Activated CD4-positive, alpha-beta T cell treated with anti-CD3 and anti-CD28 coated beads, Interleukin-2, Interleukin-6, amounts not matched to agents 100 ng/mL and 50 ng/mL, durations not matched to agents 16 hours and 8 hours (primary cell): ENCODE results near the gene LPCAT3.
"Not testable (repeated sequence)": the region's sequence is repeated elsewhere in the genome, so short reads cannot be mapped to it uniquely, and the experiment has no call there.

Experiments used
- DNase-seq: peaks from one replicate; pipeline ENCODE4 v3.0.0-alpha.2; 2020

The LPCAT3 gene

DNA sequence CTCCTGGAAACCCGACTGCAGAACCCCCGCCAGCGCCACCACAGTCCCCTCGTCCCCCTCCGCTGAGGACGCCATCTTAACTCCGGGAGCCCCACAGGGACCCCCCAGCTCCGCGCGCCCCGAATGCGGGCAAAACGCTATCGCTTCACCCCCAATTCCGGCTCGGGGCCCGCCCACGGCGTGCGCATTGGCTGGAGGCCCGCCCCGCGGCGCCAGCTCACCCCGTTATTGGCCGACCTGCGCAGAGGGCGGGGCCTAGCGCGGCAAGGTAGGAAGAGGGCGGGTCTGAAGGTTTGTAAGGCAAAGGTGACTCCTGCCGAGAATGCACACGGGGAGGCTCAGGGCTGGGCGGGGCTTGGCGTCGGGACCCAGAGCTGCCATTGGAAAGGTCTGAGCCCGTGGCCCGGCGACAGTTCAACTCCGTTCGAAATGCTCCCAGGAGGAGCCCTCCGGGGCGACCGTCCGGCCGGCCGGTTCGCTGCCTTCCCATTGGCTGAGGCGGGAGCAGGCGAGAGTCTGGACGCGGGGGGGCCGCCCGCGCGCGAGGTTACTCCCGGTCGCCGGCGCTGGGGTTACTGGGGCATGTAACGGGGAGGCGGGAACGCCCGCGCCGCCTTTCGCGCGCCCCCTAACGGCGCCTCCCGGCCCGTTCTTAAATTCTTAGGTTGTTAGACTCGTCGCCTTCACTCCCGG is at the start of gene LPCAT3:
TSS of gene LPCAT3 (minus strand) at position 127 of the 693 bp plus-strand sequence. CDS start at position 75, 52 bp downstream.
- DNase-seq = peak; percentile 97

GRCh38 chr12:7067096-7067495 is 48.8 kb upstream of the LPCAT3 start:
- no peak for DNase-seq

GRCh38 chr12:7066596-7066995 is 48.3 kb upstream of the LPCAT3 start:
- no peak for DNase-seq

- no peak for DNase-seq
Measured at GRCh38 chr12:7065073-7065623, 46.9 kb upstream of the LPCAT3 start.

DNA sequence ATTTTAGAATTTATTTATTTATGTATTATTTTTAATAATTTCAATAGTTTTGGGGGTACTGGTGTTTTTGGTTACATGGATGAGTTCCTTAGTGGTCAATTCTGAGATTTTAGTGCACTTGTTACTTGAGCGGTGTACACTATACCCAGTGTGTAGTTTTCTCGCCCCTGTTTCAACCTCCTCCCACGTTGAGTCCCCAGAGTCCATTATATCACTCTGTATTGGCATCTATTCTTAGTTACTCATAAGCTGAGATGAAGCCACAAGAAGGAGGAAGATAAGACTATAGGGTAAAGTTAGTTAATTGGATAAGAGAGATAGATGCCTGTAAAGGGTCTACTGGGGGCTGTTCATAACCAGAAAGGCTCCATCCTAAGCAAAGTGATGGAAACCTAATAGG is 46.2 kb upstream of the LPCAT3 start:
- no peak for DNase-seq

GRCh38 chr12:7061596-7061995 is 43.3 kb upstream of the LPCAT3 start:
- no peak for DNase-seq

- DNase-seq = no peak
Measured at GRCh38 chr12:7061138-7061537, 42.9 kb upstream of the LPCAT3 start.

DNA sequence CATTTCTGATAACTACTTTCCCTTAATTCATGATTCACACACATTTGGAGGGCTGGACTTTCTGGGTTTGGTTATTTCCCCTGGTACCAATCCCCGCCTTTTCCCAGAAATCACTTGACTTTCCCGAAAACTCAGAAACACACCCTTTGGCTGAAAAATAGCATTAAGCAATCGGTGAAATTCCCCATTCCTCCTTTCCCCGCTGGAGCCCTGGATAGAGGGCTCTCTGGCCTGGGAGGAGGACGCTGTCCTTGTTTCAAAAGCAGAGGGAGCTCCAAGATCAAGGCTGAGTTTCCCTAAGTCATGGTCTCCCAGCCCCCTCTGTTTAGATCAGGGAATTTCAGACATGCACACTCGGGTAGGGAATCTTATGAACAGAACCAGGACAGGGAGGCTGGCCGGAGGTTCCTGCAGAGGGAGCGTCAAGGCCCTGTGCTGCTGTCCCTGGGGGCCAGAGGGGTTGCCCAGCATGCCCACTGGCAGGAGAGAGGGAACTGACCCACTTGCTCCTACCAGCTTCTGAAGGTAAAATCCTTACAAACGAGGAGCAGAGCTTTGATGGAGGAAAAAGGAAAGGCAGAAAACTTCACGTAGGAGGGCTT is 42.2 kb upstream of the LPCAT3 start, which contains the start of gene C1S:
TSS of gene C1S (plus strand) at position 366 of the 602 bp plus-strand sequence. CDS start 1,195 bp downstream, outside the sequence.
- no peak for DNase-seq

GRCh38 chr12:7059780-7060179 is 41.5 kb upstream of the LPCAT3 start:
- no peak for DNase-seq

GRCh38 chr12:7058850-7059395 is 40.6 kb upstream of the LPCAT3 start:
- no peak for DNase-seq

DNA sequence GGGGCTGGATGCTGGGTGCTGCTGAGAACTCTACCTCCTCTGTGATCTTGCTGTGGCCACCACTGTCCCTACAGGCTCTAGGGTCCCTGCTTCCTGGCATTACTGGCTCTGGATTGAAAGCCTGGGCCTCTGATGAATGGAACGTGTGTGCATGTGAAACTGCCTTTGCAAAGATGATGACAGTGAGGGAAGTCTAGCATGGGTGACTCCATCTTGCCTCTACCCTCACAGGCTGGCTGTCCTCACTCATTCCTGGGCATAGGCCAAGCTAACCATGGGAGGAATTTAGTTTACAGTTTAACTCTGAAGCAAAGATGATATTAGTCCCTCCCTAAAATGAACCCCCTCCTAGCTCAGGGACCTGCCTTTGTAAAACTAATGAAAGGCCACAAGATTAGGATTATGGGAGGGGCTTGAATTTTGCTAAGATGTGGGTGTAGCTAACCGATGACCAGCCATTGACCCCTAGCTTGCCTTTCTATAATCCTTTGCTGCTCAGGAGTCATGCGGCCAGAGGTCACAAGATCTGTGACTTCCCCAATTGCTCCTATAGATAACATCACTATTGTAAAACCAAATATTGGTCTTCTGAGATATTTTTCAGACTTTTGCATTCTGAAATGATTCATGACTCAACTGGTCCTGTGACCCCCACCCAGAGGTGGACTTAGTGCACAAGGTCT is 40.0 kb upstream of the LPCAT3 start:
- no peak for DNase-seq

DNA sequence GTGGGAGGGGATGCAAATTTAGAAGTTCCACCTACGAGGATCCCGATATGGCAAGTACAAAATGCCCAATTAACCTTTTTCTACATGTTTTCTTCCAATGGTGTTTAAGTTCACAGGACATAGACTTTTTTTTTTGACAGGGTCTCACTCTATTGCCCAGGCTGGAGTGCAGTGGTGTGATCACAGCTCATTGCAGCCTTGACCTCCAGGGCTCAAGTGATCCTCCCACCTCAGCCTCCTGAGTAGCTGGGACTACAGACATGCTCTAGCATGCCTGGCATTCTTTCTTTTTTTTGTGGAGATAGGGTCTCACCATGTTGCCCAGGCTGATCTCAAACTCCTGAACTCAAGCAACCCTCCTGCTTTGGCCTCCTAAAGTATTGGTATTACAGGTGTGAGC is 37.5 kb upstream of the LPCAT3 start:
- not testable (repeated sequence) for DNase-seq

- no peak for DNase-seq
Measured at GRCh38 chr12:7054925-7055324, 36.6 kb upstream of the LPCAT3 start.

GRCh38 chr12:7049973-7050372 is 31.7 kb upstream of the LPCAT3 start:
- not testable (repeated sequence) for DNase-seq

DNA sequence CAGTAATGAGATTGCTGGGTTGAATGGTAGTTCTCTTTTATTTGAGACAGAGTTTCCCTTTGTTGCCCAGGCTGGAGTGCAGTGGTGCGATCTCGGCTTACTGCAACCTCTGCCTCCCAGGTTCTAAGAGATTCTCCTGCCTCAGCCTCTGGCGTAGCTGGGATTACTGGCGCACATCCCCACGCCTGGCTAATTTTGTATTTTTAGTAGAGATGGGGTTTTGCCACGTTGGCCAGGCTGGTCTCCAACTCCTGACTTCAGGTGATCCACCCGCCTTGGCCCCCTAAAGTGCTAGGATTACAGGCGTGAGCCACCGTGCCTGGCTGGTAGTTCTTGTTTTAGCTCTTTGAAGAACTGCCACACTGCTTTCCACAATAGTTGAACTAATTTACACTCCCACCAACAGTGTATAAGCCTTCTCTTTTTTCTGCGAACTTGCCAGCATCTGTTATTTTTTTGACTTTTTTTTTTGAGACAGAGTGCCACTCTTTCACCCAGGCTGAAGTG is 31.2 kb upstream of the LPCAT3 start:
- DNase-seq = not testable (repeated sequence)

DNA sequence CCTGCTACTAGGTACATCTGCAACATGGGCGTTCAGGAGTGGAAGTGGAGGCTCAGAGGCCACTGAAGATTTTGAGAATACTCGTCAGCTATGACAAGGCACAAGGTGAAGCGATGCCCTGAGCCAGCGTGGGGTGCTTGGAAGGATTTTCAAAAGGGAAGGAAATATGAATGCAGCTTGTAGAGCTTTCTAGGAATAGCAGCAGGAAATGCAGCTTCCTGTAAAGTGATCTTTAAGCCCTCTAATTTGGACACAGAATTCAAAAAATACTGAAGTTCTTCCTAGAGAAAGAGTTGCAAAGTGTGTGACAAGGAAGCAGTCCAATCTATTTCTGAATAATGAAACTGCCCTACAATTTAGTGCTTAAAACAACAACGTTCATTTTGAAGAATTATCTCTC is 29.0 kb upstream of the LPCAT3 start:
- no peak for DNase-seq

- DNase-seq = no peak
Measured at GRCh38 chr12:7046383-7047105, 28.3 kb upstream of the LPCAT3 start.

DNA sequence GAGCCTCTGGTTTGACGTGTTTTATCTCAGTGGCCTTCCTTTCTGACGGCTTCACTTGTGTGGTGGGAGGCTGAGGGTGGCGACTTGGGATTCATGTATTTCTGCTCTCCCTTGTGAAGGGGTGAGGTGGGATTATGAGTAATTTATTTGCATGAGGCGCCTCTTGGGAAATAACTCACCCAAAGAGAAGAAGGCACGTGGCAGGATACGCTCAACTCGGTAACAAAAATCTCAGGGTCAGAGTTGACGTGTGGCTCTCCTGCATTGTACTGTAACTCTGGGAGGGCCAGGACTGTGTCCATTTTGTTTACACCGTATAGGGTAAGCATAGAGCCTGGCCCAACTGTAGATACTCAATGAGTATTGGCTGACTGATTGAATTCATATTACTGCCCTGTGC is 27.6 kb upstream of the LPCAT3 start:
- no peak for DNase-seq

- peak; percentile 8 for DNase-seq
Measured at GRCh38 chr12:7042842-7043241, 24.6 kb upstream of the LPCAT3 start.

DNA sequence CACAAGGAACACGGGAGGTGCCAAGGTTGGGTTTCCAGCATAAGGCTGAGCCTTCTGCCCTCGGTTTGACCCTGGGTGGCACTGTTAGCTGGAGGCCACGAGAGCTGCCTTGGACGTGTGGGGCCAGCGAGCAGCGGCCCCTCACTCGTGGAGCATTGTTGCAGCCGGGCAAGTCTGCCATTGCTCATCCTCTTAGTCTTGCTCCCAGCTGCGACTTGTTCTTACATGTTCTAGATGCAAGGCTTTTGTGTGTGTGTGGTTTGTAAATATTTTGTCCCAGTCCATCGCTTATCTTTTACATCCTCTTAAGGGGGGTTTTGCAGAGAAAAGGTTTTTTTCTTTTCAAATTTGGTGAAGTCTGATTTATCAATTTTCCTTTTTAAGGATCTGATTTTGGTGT is 21.1 kb upstream of the LPCAT3 start:
- DNase-seq = no peak

- no peak for DNase-seq
Measured at GRCh38 chr12:7038591-7038990, 20.3 kb upstream of the LPCAT3 start.

- not testable (repeated sequence) for DNase-seq
Measured at GRCh38 chr12:7037411-7037810, 19.1 kb upstream of the LPCAT3 start.

GRCh38 chr12:7035463-7035862 is 17.2 kb upstream of the LPCAT3 start:
- no peak for DNase-seq
